NCI-H226 (cell line): ENCODE data around the gene COA7.

Experiments used
- DNase-seq: peaks from one replicate; pipeline ENCODE4 v3.0.0-alpha.2; 2015

Gene COA7

GRCh38 chr1:52667984-52668383, 30.2 kb downstream of the COA7 start:
- DNase-seq, result no peak

GRCh38 chr1:52667290-52667689, 30.9 kb downstream of the COA7 start:
- no peak for DNase-seq

- DNase-seq, result no peak
These were observed 32.9 kb downstream of the COA7 start for GRCh38 chr1:52665006-52665941.

GRCh38 chr1:52663716-52664115, 34.4 kb downstream of the COA7 start:
- DNase-seq, result no peak

- DNase-seq, result peak; percentile 89
These were observed 35.4 kb downstream of the COA7 start for GRCh38 chr1:52662645-52663313.

GRCh38 chr1:52660807-52661206, 37.3 kb downstream of the COA7 start:
- DNase-seq, result no peak

- DNase-seq, result no peak
These were observed 38.1 kb downstream of the COA7 start for GRCh38 chr1:52659851-52660596.

GRCh38 chr1:52659356-52659755, 38.8 kb downstream of the COA7 start:
- DNase-seq, result no peak

GRCh38 chr1:52658795-52659194, 39.4 kb downstream of the COA7 start:
- no peak for DNase-seq

GRCh38 chr1:52657702-52658101, 40.4 kb downstream of the COA7 start:
- no peak for DNase-seq

- DNase-seq, result no peak
These were observed 44.1 kb downstream of the COA7 start for GRCh38 chr1:52654063-52654462.

- no peak for DNase-seq
These were observed 44.8 kb downstream of the COA7 start for GRCh38 chr1:52653207-52653849.

- no peak for DNase-seq
These were observed 46.2 kb downstream of the COA7 start for GRCh38 chr1:52651904-52652303.

GRCh38 chr1:52645261-52645660, 52.9 kb downstream of the COA7 start:
- no peak for DNase-seq

- DNase-seq, result no peak
These were observed 56.8 kb downstream of the COA7 start for GRCh38 chr1:52641307-52641706.

- no peak for DNase-seq
These were observed 57.5 kb downstream of the COA7 start for GRCh38 chr1:52640697-52641096.

GRCh38 chr1:52637946-52638345, 60.2 kb downstream of the COA7 start:
- DNase-seq, result no peak

GRCh38 chr1:52636721-52637695, 61.1 kb downstream of the COA7 start:
- DNase-seq, result no peak

GRCh38 chr1:52635321-52636089, 62.6 kb downstream of the COA7 start:
- DNase-seq, result no peak
